Psoas muscle (tissue), 8 donors: ENCODE data around the gene CST3. TPM values are rescaled to one million over a fixed set of nuclear protein-coding genes. Genes with fewer than 3 reads are reported as not detected.
A peak's percentile ranks its signal among the peaks of the same experiment; 100 is the strongest.

ENCODE experiments used
- ATAC-seq, 4 donors: fragments of 200-7000 bp; cut with Tn5 transposase; one replicate each; pipeline ENCODE4 v1.9.1; 2020; ENCODE audit warnings: moderate library complexity in 3 of 4, mild to moderate bottlenecking in 2 of 4
- DNase-seq, 2 donors: peaks; one replicate each; pipeline ENCODE4 v3.0.0-alpha.2; 2020
- H3K27ac ChIP-seq: fragments of 200-600 bp; one replicate; pipeline ENCODE4 v1.8.0; 2022
- H3K27me3 ChIP-seq, 3 donors: fragments of 200-600 bp in 1 of 3; one replicate each; pipeline versions ENCODE4 v1.6.1 to v1.8.0; 2013 to 2022; ENCODE audit warnings: low read length in 2 of 3, mild to moderate bottlenecking in 2 of 3, moderate library complexity in 1 of 3; ENCODE audit not compliant: insufficient read depth in 3 of 3
- H3K36me3 ChIP-seq, 2 donors: fragments of 200-600 bp in 1 of 2; one replicate each; pipeline versions ENCODE4 v1.6.1 to v1.8.0; 2013 to 2022; ENCODE audit warnings: low read depth in 1 of 2, mild to moderate bottlenecking in 1 of 2, moderate library complexity in 1 of 2; ENCODE audit not compliant: insufficient read depth in 1 of 2
- H3K4me1 ChIP-seq: fragments of 200-600 bp; one replicate; pipeline ENCODE4 v1.8.0; 2022
- H3K4me3 ChIP-seq: fragments of 200-600 bp; one replicate; pipeline ENCODE4 v1.8.0; 2022; ENCODE audit warnings: mild to moderate bottlenecking
- H3K9me3 ChIP-seq: fragments of 200-600 bp; one replicate; pipeline ENCODE4 v1.8.0; 2022
- CTCF ChIP-seq: fragments of 200-600 bp; IDR thresholded peaks from one replicate; pipeline ENCODE4 v1.8.0; 2022; ENCODE audit warnings: antibody characterized with exemption
- WGBS, 3 donors: extraction: QIAGEN DNeasy Blood & Tissue Kit; methylation state at CpG; one replicate each; pipeline versions ENCODE4 v1.1.6 to v1.1.7; 2013; 5-methylcytosine and 5-hydroxymethylcytosine counted together
- intact Hi-C, 2 donors: fragments of 100-400 bp; cut with DNase I; formaldehyde crosslinking; loops; one replicate each; pipeline versions ENCODE4 v1.11.0 to v1.14.2; 2022
- polyA plus RNA-seq, 3 donors: library from polyadenylated mRNA; stranded (reverse); fragments of 200-250 nt; gene quantifications; one replicate each; pipeline ENCODE4 v1.2.3, GENCODE V29; 2013
- total RNA-seq, 4 donors: library from RNA; stranded (reverse); fragmentation: NEBNext Ultra II Directional in 2 of 4; extraction: Animal tissue kit (Norgen Biotek cat#: 25700) in 2 of 4; gene quantifications; one replicate each; pipeline versions ENCODE4 v1.2.1 to v1.2.4, GENCODE V29; 2021 to 2023
- donor health status: healthy with polysubstance abuse.
- donor health status: DM: no; HTN: no; CAD: no; lungs with moderate emphysema.
- donor health status: Bipolar disorder and iron deficiency.
- donor health status: healthy.
- donor health status: DM: yes; HTN: yes; CAD: no.
- donor health status: DM: no; HTN: no; CAD: no.
- donor health status: DM: no; HTN: no; CAD: no.
- donor health status: DM: yes; HTN: yes; CAD: no.

The CST3 gene
- total and polyA plus RNA-seq, 7 donors = 374 to 713 (median 422) TPM

GRCh38 chr20:23683807-23684206, 46.1 kb upstream of the CST3 start:
- 83 to 97% (median 92%) methylated on average over 2 of the region's 2 CpGs for WGBS, 3 donors
- DNase-seq (no peak), ATAC-seq (no peak)
- Histone ChIP-seq H3K4me3 (no peak overlapping the region), H3K36me3 (no peaks in the 10 kb centered on the region), H3K27me3 (no peaks in the 10 kb centered on the region), H3K4me1 (no peaks in the 10 kb centered on the region), H3K9me3 (no peaks in the 10 kb centered on the region), H3K27ac (no peak overlapping the region)
- intact Hi-C loops = no loop called here
- no peak for TF ChIP-seq CTCF

- TF ChIP-seq CTCF = no peak
- DNase-seq (no peak), ATAC-seq (no peak)
- WGBS, 3 donors = 93 to 97% (median 97%) methylated on average over 2 of the region's 2 CpGs
- no peaks in the 10 kb centered on the region for H3K27me3 ChIP-seq
- no peak overlapping the region for H3K27ac ChIP-seq
- H3K4me3 ChIP-seq = no peak overlapping the region
- intact Hi-C loops = no loop called here
- H3K4me1 ChIP-seq = no peaks in the 10 kb centered on the region
- no peaks in the 10 kb centered on the region for H3K36me3 ChIP-seq
- no peaks in the 10 kb centered on the region for H3K9me3 ChIP-seq
Measured at GRCh38 chr20:23683281-23683680, 45.5 kb upstream of the CST3 start.

DNA sequence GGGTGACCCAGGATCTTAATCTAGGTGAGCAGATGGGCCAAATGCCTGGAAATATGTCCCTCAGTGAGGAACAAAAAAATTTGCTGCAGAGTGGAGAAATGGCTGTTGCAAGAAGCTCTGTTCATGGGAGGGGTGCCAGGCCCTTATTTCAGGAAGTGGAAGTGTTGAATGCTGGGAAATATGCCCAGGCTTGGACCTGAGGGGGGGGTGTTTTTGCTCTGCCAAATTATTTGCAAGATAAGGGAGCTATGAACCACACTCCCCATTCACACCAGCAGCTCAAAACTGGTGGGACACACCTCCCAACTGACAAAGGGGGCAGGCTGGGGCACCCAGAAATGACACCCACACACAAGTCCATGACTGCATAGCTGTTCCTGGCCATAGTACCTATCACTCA, 42.4 kb upstream of the CST3 start:
- no peak for ATAC-seq
- intact Hi-C loops = no loop called here
- Histone ChIP-seq H3K9me3 (no peaks in the 10 kb centered on the region), H3K4me1 (no peaks in the 10 kb centered on the region), H3K27me3 (no peaks in the 10 kb centered on the region), H3K36me3 (no peaks in the 10 kb centered on the region), H3K27ac (no peak overlapping the region), H3K4me3 (no peak overlapping the region)
- no peak for DNase-seq
- TF ChIP-seq CTCF = no peak

- DNase-seq (no peak), ATAC-seq (peak in 1 of 4 donors; percentile 47)
- no peaks in the 10 kb centered on the region for H3K36me3 ChIP-seq
- no peaks in the 10 kb centered on the region for H3K4me1 ChIP-seq
- WGBS, 3 donors = 72 to 73% (median 73%) methylated on average over 7 of the region's 7 CpGs
- no peaks in the 10 kb centered on the region for H3K9me3 ChIP-seq
- intact Hi-C loops = no loop called here
- TF ChIP-seq CTCF = no peak
- no peak overlapping the region for H3K27ac ChIP-seq
- no peak overlapping the region for H3K4me3 ChIP-seq
- no peaks in the 10 kb centered on the region for H3K27me3 ChIP-seq
Measured at GRCh38 chr20:23679133-23680092, 41.7 kb upstream of the CST3 start.
